OCI-LY1 (cell line): Measurements from ENCODE around the gene TNIP2.

Experiments used
- EZH2 ChIP-seq: fragments of 200-600 bp; sonication (generic), shearing (Covaris generic); IDR thresholded peaks from 2 replicates; pipeline ENCODE4 v1.8.0; 2017; ENCODE audit warnings: borderline replicate concordance, mixed run types, mild to moderate bottlenecking, antibody characterized with exemption, low read length, moderate library complexity, mixed read lengths
- TF ChIP-seq, protein P1 (sequence below): fragments of 200-600 bp; sonication (generic), shearing (Covaris generic); IDR thresholded peaks from 2 replicates; pipeline ENCODE4 v1.5.1; 2017; ENCODE audit warnings: mild to moderate bottlenecking, antibody characterized with exemption, low read length, moderate library complexity, mixed read lengths

DNA sequence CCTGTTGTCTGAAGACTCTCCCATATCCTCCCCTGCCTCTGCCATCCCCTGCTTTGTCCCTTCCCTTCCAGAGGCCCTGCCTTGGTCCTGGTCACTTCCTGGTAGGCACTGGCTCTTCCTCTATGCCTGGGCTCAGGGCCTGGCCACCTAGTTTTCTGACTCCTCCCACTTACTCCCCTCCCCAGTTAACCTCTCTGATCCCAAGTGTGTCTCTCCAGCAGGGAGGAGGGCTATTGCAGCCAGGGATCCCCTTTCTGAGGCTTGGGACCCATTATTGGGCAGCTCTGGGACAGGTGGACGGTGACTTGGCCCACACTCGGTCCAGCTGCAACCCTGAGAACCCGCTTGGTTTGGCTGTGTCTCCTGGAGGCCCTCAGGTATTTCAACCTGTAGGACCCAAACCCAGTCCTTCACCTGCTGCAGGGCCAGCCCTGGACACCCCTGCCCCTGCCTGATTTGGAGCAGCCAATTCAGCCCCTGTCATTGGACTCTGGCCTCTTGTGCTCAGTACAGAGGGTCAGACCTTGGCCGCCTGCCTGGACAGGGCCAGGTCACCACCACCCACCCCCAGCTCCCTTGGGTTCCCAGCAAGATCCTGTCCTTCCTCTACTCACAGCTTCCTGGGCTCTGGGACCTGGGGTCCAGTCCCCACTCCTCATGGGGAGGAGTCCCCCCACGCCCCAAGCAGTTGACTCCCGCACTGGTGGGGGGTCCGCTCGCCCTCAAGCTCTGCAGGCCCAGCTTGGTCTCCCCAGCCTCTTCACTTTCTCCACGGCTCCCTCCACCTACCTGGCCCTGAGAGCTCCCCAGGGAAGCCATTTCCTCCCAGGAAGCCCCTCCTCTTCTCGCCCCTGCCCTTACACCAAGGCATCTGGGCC, 35.6 kb upstream of the TNIP2 start:
- TF ChIP-seq, protein P1, sequence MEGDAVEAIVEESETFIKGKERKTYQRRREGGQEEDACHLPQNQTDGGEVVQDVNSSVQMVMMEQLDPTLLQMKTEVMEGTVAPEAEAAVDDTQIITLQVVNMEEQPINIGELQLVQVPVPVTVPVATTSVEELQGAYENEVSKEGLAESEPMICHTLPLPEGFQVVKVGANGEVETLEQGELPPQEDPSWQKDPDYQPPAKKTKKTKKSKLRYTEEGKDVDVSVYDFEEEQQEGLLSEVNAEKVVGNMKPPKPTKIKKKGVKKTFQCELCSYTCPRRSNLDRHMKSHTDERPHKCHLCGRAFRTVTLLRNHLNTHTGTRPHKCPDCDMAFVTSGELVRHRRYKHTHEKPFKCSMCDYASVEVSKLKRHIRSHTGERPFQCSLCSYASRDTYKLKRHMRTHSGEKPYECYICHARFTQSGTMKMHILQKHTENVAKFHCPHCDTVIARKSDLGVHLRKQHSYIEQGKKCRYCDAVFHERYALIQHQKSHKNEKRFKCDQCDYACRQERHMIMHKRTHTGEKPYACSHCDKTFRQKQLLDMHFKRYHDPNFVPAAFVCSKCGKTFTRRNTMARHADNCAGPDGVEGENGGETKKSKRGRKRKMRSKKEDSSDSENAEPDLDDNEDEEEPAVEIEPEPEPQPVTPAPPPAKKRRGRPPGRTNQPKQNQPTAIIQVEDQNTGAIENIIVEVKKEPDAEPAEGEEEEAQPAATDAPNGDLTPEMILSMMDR = no peak
- TF ChIP-seq EZH2 = no peak
